ENCODE data around the gene CYP27A1. TPM values are rescaled to one million over a fixed set of nuclear protein-coding genes. Genes with fewer than 3 reads are reported as not detected.

CYP27A1 gene
- total RNA-seq, 2 experiments from 2014 or later, result 3.0 to 4.7 TPM

DNA sequence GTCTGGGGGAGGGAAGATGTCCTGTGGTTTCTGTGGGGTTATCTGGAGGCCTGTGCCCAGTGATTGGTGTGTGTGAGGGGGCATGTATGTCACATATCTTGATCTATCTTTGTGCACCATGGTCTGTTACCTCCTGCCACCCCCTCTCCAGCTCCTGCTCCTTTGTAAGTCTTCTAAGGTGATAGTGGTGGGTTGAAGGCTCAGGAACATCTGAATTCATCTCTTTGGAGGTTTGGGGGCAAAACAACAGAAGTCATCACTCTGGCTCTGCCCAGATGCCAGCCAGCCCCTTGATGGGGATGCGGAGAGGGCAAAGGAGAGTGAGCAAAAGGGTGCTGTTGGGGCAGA lies 74.9 kb downstream of the CYP27A1 start:
- Mint-ChIP-seq H3K36me3 (no peaks in the 10 kb centered on the region), H3K27ac (no peak overlapping the region), H3K9me3 (no peaks in the 10 kb centered on the region), H3K4me3 (no peak overlapping the region), H3K27me3 (peaks cover 85% of the 10 kb centered on the region), H3K4me1 (peaks cover 12% of the 10 kb centered on the region)
- peak; percentile 25 for DNase-seq
- ATAC-seq (ENCODE audit: low read depth), result no peak
- POLR2A ChIA-PET, result no interaction called here

DNA sequence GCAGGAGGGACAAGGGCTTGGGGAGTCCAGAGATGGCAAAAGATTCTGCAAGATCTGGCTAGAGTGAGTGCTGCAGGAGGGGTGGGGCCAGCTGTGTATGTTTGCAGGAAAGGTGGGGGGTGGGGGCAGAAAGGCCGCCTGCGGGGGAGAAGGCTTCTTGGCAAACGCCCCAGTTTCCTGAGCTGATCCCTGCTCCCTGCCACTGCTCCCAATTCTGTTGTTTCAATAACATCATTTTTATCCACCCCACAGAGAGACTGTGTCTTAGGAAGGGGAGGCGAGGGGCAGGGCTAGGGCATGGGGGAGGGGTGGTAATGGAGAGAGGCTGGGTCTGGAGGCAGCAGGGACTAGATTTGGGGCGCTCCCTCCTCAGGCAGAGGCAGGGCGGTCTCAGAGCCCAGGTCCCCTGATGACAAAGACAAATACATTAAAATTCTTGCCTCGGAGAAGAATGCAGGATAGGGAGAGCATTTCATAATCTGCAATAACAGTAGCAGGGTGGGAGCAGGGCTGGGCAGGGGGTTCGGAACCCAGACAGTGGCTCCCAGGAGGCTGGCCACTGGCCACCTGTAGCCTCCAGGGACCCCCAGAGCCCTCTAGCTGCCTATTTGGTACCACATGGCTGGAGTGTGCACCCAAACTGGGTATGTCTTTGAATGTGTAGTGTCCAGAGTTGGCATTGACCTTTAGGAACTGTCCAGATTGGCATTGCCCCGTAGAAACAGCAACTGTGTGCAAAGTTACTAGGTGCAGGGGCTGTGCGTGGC lies 75.6 kb downstream of the CYP27A1 start:
- H3K4me3 Mint-ChIP-seq, result no peak overlapping the region
- ATAC-seq (ENCODE audit: low read depth), result no peak
- peaks cover 89% of the 10 kb centered on the region for H3K27me3 Mint-ChIP-seq
- H3K4me1 Mint-ChIP-seq, result peaks cover 12% of the 10 kb centered on the region
- no peaks in the 10 kb centered on the region for H3K9me3 Mint-ChIP-seq
- no peak for DNase-seq
- POLR2A ChIA-PET, result no interaction called here
- H3K36me3 Mint-ChIP-seq, result no peaks in the 10 kb centered on the region
- no peak overlapping the region for H3K27ac Mint-ChIP-seq

DNA sequence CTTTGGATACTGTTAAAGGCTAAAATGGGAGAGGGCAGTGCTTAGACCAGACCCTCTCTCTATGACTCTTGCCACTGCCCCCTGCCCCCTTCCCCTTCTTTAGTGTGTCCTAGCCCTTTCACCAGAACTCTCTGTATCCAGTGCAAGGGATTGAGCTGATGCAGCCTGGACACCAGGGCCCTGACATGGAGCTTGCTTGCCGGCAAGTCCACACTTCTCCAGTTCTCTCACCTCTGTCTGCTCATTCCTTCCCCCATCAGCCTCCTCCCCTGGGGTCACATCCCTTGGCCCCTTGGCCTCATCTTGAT lies 76.1 kb downstream of the CYP27A1 start:
- DNase-seq, result no peak
- Mint-ChIP-seq H3K36me3 (no peaks in the 10 kb centered on the region), H3K27ac (no peak overlapping the region), H3K4me1 (peaks cover 12% of the 10 kb centered on the region), H3K27me3 (peaks cover 89% of the 10 kb centered on the region), H3K4me3 (no peak overlapping the region), H3K9me3 (no peaks in the 10 kb centered on the region)
- POLR2A ChIA-PET, result no interaction called here
- ATAC-seq (ENCODE audit: low read depth), result no peak

DNA sequence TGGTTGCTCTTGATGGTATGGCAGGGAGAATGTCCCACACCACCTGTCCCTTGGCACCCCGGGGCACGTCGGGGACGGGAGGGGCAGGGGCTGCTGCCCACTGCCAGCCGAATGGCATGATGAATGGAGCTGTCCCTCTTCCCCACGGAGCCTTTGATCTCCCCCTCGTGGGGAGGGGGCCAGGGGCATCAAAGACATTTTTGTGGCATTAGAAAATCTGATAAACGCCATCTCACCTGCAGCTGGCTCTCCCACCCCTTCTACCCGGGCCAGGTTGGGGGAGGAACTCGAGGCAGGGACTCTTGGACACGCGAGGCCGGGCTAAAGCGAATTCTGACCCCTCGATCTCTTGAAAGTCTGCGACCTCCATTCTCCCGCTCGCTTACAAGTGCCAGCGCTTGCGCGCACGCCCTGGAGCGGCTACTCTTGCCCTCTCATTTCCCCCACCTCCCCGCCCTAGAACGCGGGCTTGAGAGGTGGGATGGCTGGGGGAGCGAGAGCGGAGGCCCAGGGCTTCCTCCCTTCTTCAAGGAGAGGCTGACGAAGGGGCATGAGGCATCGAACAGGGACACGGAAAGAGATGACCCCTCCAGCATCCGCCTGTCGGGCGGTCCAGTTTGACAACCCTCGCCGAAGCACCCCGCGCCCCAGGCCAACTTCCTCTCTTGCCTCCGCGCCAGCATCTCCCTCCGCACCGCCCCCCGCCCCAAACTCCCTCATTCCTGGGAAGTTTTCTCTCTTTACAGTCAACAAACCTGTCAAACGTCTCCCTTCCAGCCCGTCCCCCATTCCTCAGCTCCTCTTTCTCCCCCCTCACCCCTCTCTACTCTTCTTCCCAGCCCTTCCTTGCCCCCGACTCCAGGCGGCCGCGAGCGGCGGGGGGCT lies 77.0 kb downstream of the CYP27A1 start:
- no peak for DNase-seq
- peaks cover 10% of the 10 kb centered on the region for H3K4me1 Mint-ChIP-seq
- POLR2A ChIA-PET, result no interaction called here

DNA sequence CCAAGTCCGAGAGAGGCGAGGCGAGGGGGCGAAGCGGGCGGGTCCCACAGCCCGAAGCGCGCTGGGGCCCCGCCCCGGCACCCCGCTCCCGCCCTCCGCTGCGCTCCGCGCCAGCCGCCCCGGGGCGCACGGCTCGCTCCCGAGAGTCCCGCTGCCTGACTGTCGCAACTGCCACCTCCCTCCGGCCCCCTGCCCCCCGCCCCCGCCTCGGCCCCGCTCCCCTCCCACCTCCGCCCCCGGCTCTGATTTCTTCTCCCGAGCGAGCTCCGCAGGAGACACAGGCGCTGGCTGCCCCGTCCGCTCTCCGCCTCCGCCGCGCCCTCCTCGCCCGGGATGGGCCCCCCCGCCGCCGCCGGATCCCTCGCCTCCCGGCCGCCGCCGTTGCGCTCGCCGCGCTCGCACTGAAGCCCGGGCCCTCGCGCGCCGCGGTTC lies 77.6 kb downstream of the CYP27A1 start, which contains the start of gene WNT6:
Gene WNT6, plus strand, starts transcription at position 250 of the 432 bp plus-strand sequence. CDS start 233 bp downstream, outside the sequence.
- POLR2A ChIA-PET, result no interaction called here

More for the DNA sequence above, 77.0 kb downstream of the CYP27A1 start:
- Mint-ChIP-seq H3K4me3 (peak overlapping the region; percentile 37), H3K27me3 (peaks cover 89% of the 10 kb centered on the region), H3K36me3 (no peaks in the 10 kb centered on the region), H3K9me3 (no peaks in the 10 kb centered on the region), H3K27ac (no peak overlapping the region)
- no peak for ATAC-seq (ENCODE audit: low read depth)

DNA sequence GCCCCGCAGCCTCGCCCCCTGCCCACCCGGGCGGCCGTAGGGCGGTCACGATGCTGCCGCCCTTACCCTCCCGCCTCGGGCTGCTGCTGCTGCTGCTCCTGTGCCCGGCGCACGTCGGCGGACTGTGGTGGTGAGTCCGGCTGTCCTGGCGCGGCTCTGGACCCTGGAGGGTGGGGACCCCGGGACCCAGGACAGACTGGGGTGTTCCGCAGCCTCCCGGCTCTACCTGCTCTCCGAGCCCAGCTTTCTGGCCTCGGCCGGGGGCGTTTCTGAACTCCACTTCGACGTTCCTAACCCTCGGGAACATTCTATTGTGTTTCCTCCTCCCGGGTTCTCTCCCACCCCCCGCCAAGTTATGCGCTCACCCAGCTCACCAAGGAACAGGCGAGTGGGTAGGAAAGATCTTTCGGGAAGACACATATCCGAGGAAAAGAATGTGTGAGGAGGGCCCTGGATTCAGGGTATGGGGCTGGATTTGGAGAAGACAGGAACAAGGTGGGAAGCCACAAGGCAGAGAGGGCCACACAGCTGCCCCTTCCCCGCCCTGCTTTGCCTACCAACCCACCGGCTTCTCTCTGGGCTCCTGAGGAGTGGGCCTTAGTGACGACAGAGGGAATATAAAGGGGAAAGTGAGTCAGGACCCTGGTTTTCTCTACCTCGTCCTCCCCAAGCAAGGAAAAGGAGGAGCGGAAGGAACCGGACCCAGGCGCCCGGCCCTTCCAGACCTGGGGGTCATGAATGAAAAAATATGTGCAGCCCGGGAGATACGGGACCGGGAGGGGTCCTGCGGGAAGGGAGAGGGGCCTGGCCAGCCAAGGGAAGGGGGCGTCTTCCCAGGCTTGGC lies 78.3 kb downstream of the CYP27A1 start:
- H3K27ac Mint-ChIP-seq, result no peak overlapping the region
- peak overlapping the region; percentile 16 for H3K4me3 Mint-ChIP-seq
- peaks cover 82% of the 10 kb centered on the region for H3K27me3 Mint-ChIP-seq

More for the DNA sequence above, 77.6 kb downstream of the CYP27A1 start, which contains the start of gene WNT6:
- Mint-ChIP-seq H3K4me3 (peak within 1 kb of the TSS; percentile 37), H3K27ac (no peak within 1 kb of the TSS), H3K9me3 (no peaks in the 10 kb centered on the region), H3K4me1 (peaks cover 10% of the 10 kb centered on the region), H3K27me3 (peaks cover 85% of the 10 kb centered on the region), H3K36me3 (no peaks in the 10 kb centered on the region)
- ATAC-seq (ENCODE audit: low read depth) (peak; percentile 32), DNase-seq (peak; percentile 40)

DNA sequence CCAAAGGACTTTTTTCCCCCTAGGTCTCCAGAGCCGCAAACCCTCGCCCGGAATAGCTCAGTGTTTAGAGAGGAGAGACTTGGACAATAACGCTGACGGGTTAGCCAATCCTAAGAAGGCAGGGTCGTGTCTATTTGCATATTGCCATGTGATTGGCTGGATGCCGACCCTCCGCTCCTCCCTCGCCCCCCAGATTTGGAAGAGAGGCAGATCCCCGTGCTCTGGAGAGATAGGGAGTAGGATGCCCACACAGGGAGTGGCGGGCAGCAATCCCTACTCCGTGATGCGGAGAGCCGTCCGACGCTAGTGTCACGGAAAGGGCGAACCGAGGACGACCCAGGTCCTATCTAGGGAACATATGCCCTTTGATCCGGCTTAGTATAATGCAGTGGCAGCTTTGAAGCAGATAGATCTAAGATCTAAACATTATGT lies 79.0 kb downstream of the CYP27A1 start:
- ATAC-seq (ENCODE audit: low read depth) (no peak), DNase-seq (peak; percentile 25)
- Mint-ChIP-seq H3K36me3 (no peaks in the 10 kb centered on the region), H3K4me3 (peak overlapping the region; percentile 22), H3K27me3 (peaks cover 76% of the 10 kb centered on the region), H3K9me3 (no peaks in the 10 kb centered on the region), H3K4me1 (peaks cover 10% of the 10 kb centered on the region), H3K27ac (no peak overlapping the region)
- POLR2A ChIA-PET, result no interaction called here

More for the DNA sequence above, 78.3 kb downstream of the CYP27A1 start:
- POLR2A ChIA-PET, result no interaction called here
- Mint-ChIP-seq H3K9me3 (no peaks in the 10 kb centered on the region), H3K4me1 (peaks cover 10% of the 10 kb centered on the region), H3K36me3 (no peaks in the 10 kb centered on the region)
- ATAC-seq (ENCODE audit: low read depth) (no peak), DNase-seq (peak; percentile 17)

DNA sequence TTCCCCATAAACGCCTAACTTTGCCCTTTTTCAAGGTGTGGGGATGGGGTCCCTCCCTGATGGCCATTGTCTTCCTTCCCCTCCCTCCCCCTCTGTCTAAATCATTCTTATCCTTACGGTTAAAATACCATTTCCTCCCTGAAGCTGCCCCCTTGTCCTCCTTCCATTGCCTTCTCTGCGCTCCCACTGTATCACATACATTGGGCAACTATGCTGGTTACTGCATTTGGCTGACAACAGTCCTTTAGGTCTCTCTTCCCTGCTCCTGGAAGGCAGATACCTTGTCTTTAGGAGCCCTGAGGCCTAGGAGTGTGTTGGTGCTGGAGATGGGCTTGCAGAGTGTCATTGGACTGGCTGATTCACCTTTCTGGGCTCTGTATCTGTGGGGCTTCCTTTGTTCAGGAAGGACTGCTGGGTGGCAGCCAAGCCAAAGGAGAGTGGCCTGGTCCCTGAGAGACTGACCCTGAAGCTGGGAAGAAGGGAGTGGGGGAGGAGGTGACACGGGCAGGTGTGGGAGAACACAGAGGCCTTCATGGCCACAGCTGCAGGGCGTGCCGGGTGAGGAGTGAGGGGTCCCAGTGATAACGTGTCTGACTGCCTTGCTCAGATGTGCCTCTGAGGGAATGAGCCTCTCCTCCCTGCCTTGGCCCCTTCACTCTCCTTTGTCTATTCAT lies 79.8 kb downstream of the CYP27A1 start:
- H3K9me3 Mint-ChIP-seq, result no peaks in the 10 kb centered on the region
- peaks cover 74% of the 10 kb centered on the region for H3K27me3 Mint-ChIP-seq
- no peak overlapping the region for H3K27ac Mint-ChIP-seq
- POLR2A ChIA-PET, result no interaction called here
- H3K4me1 Mint-ChIP-seq, result peaks cover 10% of the 10 kb centered on the region
- DNase-seq (peak; percentile 16), ATAC-seq (ENCODE audit: low read depth) (no peak)
- H3K4me3 Mint-ChIP-seq, result no peak overlapping the region
- no peaks in the 10 kb centered on the region for H3K36me3 Mint-ChIP-seq

DNA sequence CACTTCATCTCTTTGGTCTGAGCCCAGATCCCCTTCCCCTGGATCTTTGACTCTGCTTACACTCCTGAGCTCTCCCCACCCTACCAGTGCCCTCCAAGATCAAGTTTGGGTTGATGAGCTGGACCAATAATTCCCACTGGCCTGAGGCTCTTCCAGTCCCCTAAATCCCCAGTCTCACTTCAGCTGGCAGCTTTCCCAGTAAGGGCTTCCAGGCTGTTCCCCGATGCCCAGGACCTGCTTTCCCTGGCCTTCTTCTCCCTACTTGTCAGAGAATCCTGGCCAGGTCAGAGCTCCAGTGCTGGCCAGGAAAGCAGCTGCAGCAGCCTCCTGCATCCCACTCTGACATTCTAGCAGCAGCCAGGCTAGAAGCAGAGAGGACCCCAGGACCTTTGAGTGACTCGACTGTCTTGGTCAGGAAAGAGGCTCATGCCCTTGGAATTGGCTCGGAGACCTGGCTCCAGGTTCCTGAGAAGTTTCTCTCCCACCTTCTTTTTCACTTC lies 81.1 kb downstream of the CYP27A1 start:
- H3K27me3 Mint-ChIP-seq, result peaks cover 68% of the 10 kb centered on the region
- POLR2A ChIA-PET, result no interaction called here

More for the DNA sequence above, 81.1 kb downstream of the CYP27A1 start:
- H3K4me1 Mint-ChIP-seq, result peaks cover 10% of the 10 kb centered on the region
- H3K9me3 Mint-ChIP-seq, result no peaks in the 10 kb centered on the region
- ATAC-seq (ENCODE audit: low read depth) (no peak), DNase-seq (peak; percentile 18)
- no peak overlapping the region for H3K4me3 Mint-ChIP-seq
- H3K36me3 Mint-ChIP-seq, result no peaks in the 10 kb centered on the region
- H3K27ac Mint-ChIP-seq, result no peak overlapping the region

Small RNAs within 50 kb of the gene (microRNA-seq; reads per million reads assigned to microRNA genes)
- not detected for gene MIR9500

Other genes with a start within 250 kb of the CYP27A1 start
- gene USP37, start 213.8 kb upstream of the CYP27A1 start, total RNA-seq, result 10 to 100 TPM; 31.9 to 33.5 TPM
- 10 to 100 TPM; 75.0 to 79.5 TPM for gene CNOT9, start 213.3 kb upstream of the CYP27A1 start, total RNA-seq
- gene PLCD4, start 174.2 kb upstream of the CYP27A1 start, total RNA-seq, result under 1 TPM; 0.54 to 0.64 TPM
- gene ZNF142, start 122.5 kb upstream of the CYP27A1 start, total RNA-seq, result 10 to 100 TPM; 48.6 TPM
- 10 to 100 TPM; 46.7 to 49.3 TPM for gene BCS1L, start 122.5 kb upstream of the CYP27A1 start, total RNA-seq
- 10 to 100 TPM; 21.9 to 30.9 TPM for gene RNF25, start 110.1 kb upstream of the CYP27A1 start, total RNA-seq
- 10 to 100 TPM; 19.9 to 20.1 TPM for gene STK36, start 110.1 kb upstream of the CYP27A1 start, total RNA-seq
- gene TTLL4, start 71.3 kb upstream of the CYP27A1 start, total RNA-seq, result 10 to 100 TPM; 24.1 to 26.2 TPM
- not detected for gene PRKAG3, start 49.7 kb downstream of the CYP27A1 start, total RNA-seq
- not detected for gene WNT6, start 77.7 kb downstream of the CYP27A1 start, total RNA-seq
- 1 to 10 TPM; 1.9 to 2.5 TPM for gene WNT10A, start 98.7 kb downstream of the CYP27A1 start, total RNA-seq
- gene CDK5R2, start 177.5 kb downstream of the CYP27A1 start, total RNA-seq, result not detected
- not detected for gene FEV, start 203.0 kb downstream of the CYP27A1 start, total RNA-seq
- not detected for gene CRYBA2, start 211.3 kb downstream of the CYP27A1 start, total RNA-seq